K562 (cell line): ENCODE measurements around the gene CCDC73. TPM values are rescaled to one million over a fixed set of nuclear protein-coding genes. Genes with fewer than 3 reads are reported as not detected.
A peak's percentile ranks its signal among the peaks of the same experiment; 100 is the strongest.

Experiments used
- ATAC-seq: fragments of 200-7000 bp; cut with Tn5 transposase; 3 replicates; pipeline ENCODE4 v1.9.1; 2020; ENCODE audit warnings: moderate library complexity
- BruUV-seq: library from RNA; stranded (reverse); fragments of 400-500 nt; replicated peaks from 2 replicates; lab custom pipeline; 2021; lab: Mats Ljungman, UMichigan
- CTCF ChIA-PET: fragments of 300-600 bp; formaldehyde crosslinking; extraction: SDS; loops from one replicate; lab custom pipeline; 2021; ENCODE audit warnings: low intra/inter-chr PET ratio; lab: Yijun Ruan, JAX
- POLR2A ChIA-PET: fragments of 300-600, 350-650 bp; sonication (Branson Sonifier 250); formaldehyde crosslinking; extraction: SDS; loops from one replicate; lab custom pipeline; 2021; ENCODE audit warnings: antibody characterized with exemption, inconsistent platforms; lab: Yijun Ruan, JAX
- DNase-seq, 4 experiments: peaks; one replicate each; pipeline versions ENCODE4 v3.0.0 to v3.0.0-alpha.2; 2011 to 2018; ENCODE audit warnings: low spot score in 3 of 4, mixed read lengths in 3 of 4; ENCODE audit errors: extremely low read depth in 1 of 4
- FAIRE-seq: peaks from 2 replicates; lab custom pipeline; 2011; peaks lifted over from hg19 to GRCh38; lab: Jason Lieb, UNC
- H2AFZ ChIP-seq: 2 replicates; pipeline ENCODE4 v1.6.0; 2011; ENCODE audit warnings: low read depth, low read length, control low read depth, inconsistent platforms
- H3K27ac ChIP-seq: fragments of 200-600 bp; 3 replicates; pipeline ENCODE4 v1.8.0; 2011; ENCODE audit warnings: low read depth, mild to moderate bottlenecking, control low read depth, inconsistent platforms, low read length, moderate library complexity, mixed read lengths; ENCODE audit errors: extremely low read depth
- H3K27me3 ChIP-seq, 2 experiments: fragments of 300-600 bp in 1 of 2; 2 replicates in 1 of 2; 3 replicates in 1 of 2; pipeline versions ENCODE4 v1.6.0 to v1.8.0; 2011; ENCODE audit warnings: inconsistent platforms in 2 of 2, low read length in 2 of 2, mild to moderate bottlenecking in 1 of 2, mixed read lengths in 1 of 2, moderate library complexity in 1 of 2; ENCODE audit not compliant: control insufficient read depth in 2 of 2, insufficient read depth in 2 of 2
- H3K36me3 ChIP-seq: fragments of 300-600 bp; 3 replicates; pipeline ENCODE4 v1.8.0; 2011; ENCODE audit warnings: mild to moderate bottlenecking, low read length, inconsistent platforms; ENCODE audit not compliant: control insufficient read depth, insufficient read depth
- H3K4me1 ChIP-seq, 2 experiments: fragments of 200-600 bp in 1 of 2; replicated peaks in 1 of 2; 2 replicates in 1 of 2; 3 replicates in 1 of 2; pipeline versions ENCODE4 v1.5.1 to v1.8.0; 2011; ENCODE audit warnings: inconsistent platforms in 2 of 2, low read length in 2 of 2, mild to moderate bottlenecking in 1 of 2, mixed read lengths in 1 of 2, moderate library complexity in 1 of 2; ENCODE audit not compliant: control insufficient read depth in 2 of 2, insufficient read depth in 2 of 2
- H3K4me2 ChIP-seq: 2 replicates; pipeline ENCODE4 v1.6.1; 2011; ENCODE audit warnings: low read length, control low read depth, inconsistent platforms, mixed read lengths; ENCODE audit not compliant: insufficient read depth
- H3K4me3 ChIP-seq: fragments of 200-600 bp; sonication (generic), shearing (Covaris generic); 2 replicates; pipeline ENCODE4 v1.5.1; 2016; ENCODE audit warnings: control low read depth, inconsistent platforms
- H3K79me2 ChIP-seq: fragments of 200-600 bp; 3 replicates; pipeline ENCODE4 v1.8.0; 2011; ENCODE audit warnings: low read length, inconsistent platforms; ENCODE audit not compliant: control insufficient read depth, insufficient read depth
- H3K9ac ChIP-seq, 2 experiments: 2 replicates each; pipeline versions ENCODE4 v1.6.0 to v1.6.1; 2011; ENCODE audit warnings: low read depth in 2 of 2, low read length in 2 of 2, control low read depth in 1 of 2, inconsistent platforms in 1 of 2, mild to moderate bottlenecking in 1 of 2, mixed read lengths in 1 of 2; ENCODE audit not compliant: insufficient read depth in 1 of 2
- H3K9me1 ChIP-seq: one replicate; pipeline ENCODE4 v1.6.0; 2011; ENCODE audit warnings: inconsistent platforms, mild to moderate bottlenecking, low read length, moderate library complexity; ENCODE audit not compliant: control insufficient read depth, insufficient read depth
- H3K9me3 ChIP-seq: replicated peaks from 2 replicates; pipeline ENCODE4 v1.5.1; 2011; ENCODE audit warnings: low read depth, low read length, inconsistent platforms; ENCODE audit not compliant: control insufficient read depth, insufficient read depth
- H4K20me1 ChIP-seq: replicated peaks from 2 replicates; pipeline ENCODE4 v1.6.1; 2011; ENCODE audit warnings: low read length, inconsistent platforms, mixed read lengths; ENCODE audit not compliant: control insufficient read depth, insufficient read depth
- ESRRA ChIP-seq: fragments of 450-650 bp; IDR thresholded peaks from 2 replicates; pipeline ENCODE4 v1.6.1; 2014; ENCODE audit warnings: low read depth, mild to moderate bottlenecking, moderate library complexity, borderline replicate concordance
- MEF2A ChIP-seq: IDR thresholded peaks from 2 replicates; pipeline ENCODE4 v1.6.1; 2011; ENCODE audit warnings: low read depth, mild to moderate bottlenecking, low read length, moderate library complexity; ENCODE audit not compliant: control insufficient read depth
- PATZ1 ChIP-seq: fragments of 250-450 bp; sonication (Bioruptor Pico); IDR thresholded peaks from 2 replicates; pipeline ENCODE4 v1.5.0; 2020; ENCODE audit warnings: mild to moderate bottlenecking, borderline replicate concordance
- SIN3B ChIP-seq: fragments of 450-650 bp; IDR thresholded peaks from 2 replicates; pipeline ENCODE4 v1.6.1; 2017; ENCODE audit warnings: low read depth, mild to moderate bottlenecking, moderate library complexity
- ZNF146 ChIP-seq: IDR thresholded peaks from one replicate; pipeline ENCODE4 v1.6.1; 2018; ENCODE audit warnings: missing compliant biosample characterization; ENCODE audit not compliant: unreplicated experiment
- ZNF431 ChIP-seq: sonication (generic); formaldehyde crosslinking; IDR thresholded peaks from 2 replicates; pipeline ENCODE4 v1.8.0; 2022; ENCODE audit warnings: mild to moderate bottlenecking, missing genetic modification reagents
- WGBS: fragments of 100-300 bp; shearing (Covaris generic); methylation state at CpG from one replicate; pipeline ENCODE4 v1.1.6; 2016; ENCODE audit warnings: low coverage, mixed read lengths; ENCODE audit not compliant: insufficient coverage; ENCODE audit errors: missing lambda C conversion rate; 5-methylcytosine and 5-hydroxymethylcytosine counted together
- in situ Hi-C: fragments of 300-500 bp; cut with MboI; formaldehyde crosslinking; loops from 4 replicates; pipeline ENCODE4 v1.15.0; 2018; ENCODE audit warnings: inconsistent platforms, mixed read lengths
- intact Hi-C: fragments of 100-400 bp; cut with micrococcal nuclease; formaldehyde crosslinking; loops from 2 replicates; pipeline ENCODE4 v1.14.2; 2022
- polyA plus RNA-seq, 8 experiments: library from polyadenylated mRNA; depleted of rRNA in 4 of 8; stranded (reverse) in 5 of 8; unstranded in 3 of 8; fragments of >200 nt; fragmentation: Nextera tagmentation in 2 of 8; fragmentation: Illumina TruSeq in 1 of 8; extraction: Ambion mirVana in 2 of 8; extraction: Trizol in 1 of 8; gene quantifications; 2 replicates each; pipeline versions ENCODE4 v1.2.1 to v1.2.3, GENCODE V29; 2011 to 2014; ENCODE audit warnings: inconsistent platforms in 1 of 8, missing spikeins in 1 of 8
- total RNA-seq, 7 experiments: library from RNA; depleted of rRNA in 6 of 7; stranded (reverse); fragments of >200 nt in 6 of 7; fragmentation: Illumina TruSeq in 2 of 7; extraction: Trizol in 2 of 7; gene quantifications; 2 replicates each; pipeline versions ENCODE4 v1.2.1 to v1.2.3, GENCODE V29; 2011 to 2021; ENCODE audit warnings: low replicate concordance in 1 of 7

Gene CCDC73
- total and polyA plus RNA-seq, 9 of the 15 experiments (the other 6 are each of a cell fraction or from before 2014, with no cell fraction given): 0.20 to 0.21 TPM; not detected in 7

DNA sequence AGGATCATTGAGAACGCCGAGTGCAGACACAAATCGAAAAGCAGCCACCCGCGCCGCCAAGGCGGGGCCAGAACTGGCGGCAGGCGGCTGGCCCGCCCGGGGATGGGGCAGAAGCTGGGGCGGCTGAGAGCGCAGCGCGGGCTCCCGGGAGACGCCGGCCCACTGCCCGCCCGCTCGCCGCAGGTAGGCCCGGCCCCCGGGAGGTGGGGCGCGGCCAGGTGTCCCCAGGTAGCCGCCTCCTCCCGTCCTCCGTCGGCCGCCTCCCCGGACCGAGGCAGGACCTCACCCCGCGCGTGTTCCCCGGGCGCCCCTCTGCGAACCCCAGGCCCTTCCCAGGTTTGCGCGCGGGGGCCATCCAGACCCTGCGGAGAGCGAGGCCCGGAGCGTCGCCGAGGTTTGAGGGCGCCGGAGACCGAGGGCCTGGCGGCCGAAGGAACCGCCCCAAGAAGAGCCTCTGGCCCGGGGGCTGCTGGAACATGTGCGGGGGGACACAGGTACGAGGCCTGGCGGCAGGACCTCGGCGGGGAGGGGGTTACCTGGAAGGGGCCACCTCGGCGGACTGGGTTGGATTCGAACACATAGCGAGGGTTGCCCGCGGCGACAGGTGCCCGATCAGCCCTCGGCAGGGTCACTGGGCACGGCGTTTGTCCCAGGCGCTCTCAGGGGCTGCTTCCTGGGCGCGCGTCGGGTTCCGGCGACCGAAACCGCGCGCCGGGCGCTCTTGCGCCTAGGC is 35.4 kb upstream of the CCDC73 start, which contains the start of gene PRRG4:
Gene PRRG4, plus strand, starts transcription at position 248 of the 733 bp plus-strand sequence. CDS start 603 bp downstream, outside the sequence.
- FAIRE-seq (no peak), ATAC-seq (peak; percentile 40), DNase-seq (no peak)
- CTCF ChIA-PET: no interaction called here
- Histone ChIP-seq H3K9me3 (no peaks in the 10 kb centered on the region), H3K4me1 (peaks cover 0 to 9% of the 10 kb centered on the region in 2 experiments; a peak in 2 of 5 replicates), H3K79me2 (no peaks in the 10 kb centered on the region), H3K9ac (no peak within 1 kb of the TSS; a peak in 1 of 4 replicates), H3K36me3 (no peaks in the 10 kb centered on the region), H3K4me2 (0 out of 2 replicates have a peak within 1 kb of the TSS, but pooled peaks have one; percentile 18), H3K27ac (no peak within 1 kb of the TSS), H2AFZ (no peak within 1 kb of the TSS), H4K20me1 (no peaks in the 10 kb centered on the region), H3K9me1 (no peaks in the 10 kb centered on the region), H3K4me3 (no peak within 1 kb of the TSS), H3K27me3 (peaks cover 17 to 26% of the 10 kb centered on the region in 2 experiments)
- no peak for TF ChIP-seq SIN3B
- TF ChIP-seq PATZ1 (CRISPR knock-in tag): no peak
- TF ChIP-seq ZNF146 (CRISPR knock-in tag): no peak
- no peak for TF ChIP-seq ESRRA
- no peak for TF ChIP-seq ZNF431
- TF ChIP-seq MEF2A: no peak
- in situ Hi-C loops: no loop called here
- POLR2A ChIA-PET: interaction anchor here (0.8 kb wide), 1 partner anchor 25 kb away, joined by 3 read pairs; no protein-coding TSS in a partner anchor
- no TSS peak for BruUV-seq
- intact Hi-C loops: no loop called here
- 43% methylated on average over 53 of the region's 85 CpGs for WGBS
